ENCODE measurements around the gene MAGEB4.

DNA sequence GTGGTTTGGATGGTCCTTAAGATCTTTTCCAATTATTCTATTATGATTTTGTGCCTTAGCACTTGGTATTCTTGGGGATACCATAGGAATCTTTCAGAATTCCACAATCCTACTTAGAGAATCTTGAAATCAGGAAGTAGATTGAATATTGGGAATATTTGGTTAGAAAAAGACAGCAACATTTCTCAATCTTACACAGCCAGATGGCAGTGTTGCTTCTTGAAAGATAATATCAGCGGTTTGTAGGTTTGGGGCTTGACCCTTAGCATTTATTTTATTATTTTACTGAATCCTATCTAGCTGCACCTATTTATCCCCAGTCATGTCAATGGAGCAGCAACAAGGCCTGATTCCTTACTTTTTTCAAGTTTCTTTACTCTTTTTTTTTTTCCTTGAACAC is 33.7 kb downstream of the MAGEB4 start:
- TF ChIP-seq POLR2A (IDR thresholded peaks at IDR 0.05; ENCODE audit: low read length) = no peak
- TF ChIP-seq GATA1 (IDR thresholded peaks at IDR 0.05; ENCODE audit: low read depth, low read length) = no peak

Measured in erythroblast (primary cell).